ENCODE measurements around the gene IL18R1.

IL18R1 gene

GRCh38 chr2:102355526-102356380 lies at the start of gene IL18R1:
IL18R1 (plus strand) TSS chr2:102355796; CDS start chr2:102362661, 6,865 bp downstream.
- H3K4me3 ChIP-seq (replicated peaks in 1 of 2; ENCODE audit: low read depth in 2 of 2, low read length in 2 of 2) = peak within 1 kb of the TSS; percentile 76 to 92
- peak; percentile 72 to 88 for DNase-seq (ENCODE audit: low read depth in 2 of 2)
- TF ChIP-seq CTCF (IDR thresholded peaks at IDR 0.05; ENCODE audit: low read depth, low read length) = peak; percentile 35

GRCh38 chr2:102306125-102306524 lies 49.5 kb upstream of the IL18R1 start:
- TF ChIP-seq CTCF (IDR thresholded peaks at IDR 0.05; ENCODE audit: low read depth, low read length) = no peak
- DNase-seq (ENCODE audit: low read depth in 2 of 2) = no peak

GRCh38 chr2:102310964-102311640 lies 44.5 kb upstream of the IL18R1 start, which contains the start of gene IL1RL1:
IL1RL1 (plus strand) TSS chr2:102311563; CDS start chr2:102338265, 26,702 bp downstream.
- DNase-seq (ENCODE audit: low read depth in 2 of 2) = no peak
- H3K4me3 ChIP-seq (replicated peaks in 1 of 2; ENCODE audit: low read depth in 2 of 2, low read length in 2 of 2) = no peak within 1 kb of the TSS
- no peak for TF ChIP-seq CTCF (IDR thresholded peaks at IDR 0.05; ENCODE audit: low read depth, low read length)

More at GRCh38 chr2:102306125-102306524, 49.5 kb upstream of the IL18R1 start:
- H3K4me3 ChIP-seq (replicated peaks in 1 of 2; ENCODE audit: low read depth in 2 of 2, low read length in 2 of 2) = no peak overlapping the region

GRCh38 chr2:102313025-102313424 lies 42.6 kb upstream of the IL18R1 start:
- DNase-seq (ENCODE audit: low read depth in 2 of 2) = peak; percentile 70 to 90
- no peak overlapping the region for H3K4me3 ChIP-seq (replicated peaks in 1 of 2; ENCODE audit: low read depth in 2 of 2, low read length in 2 of 2)

GRCh38 chr2:102313471-102313870 lies 42.1 kb upstream of the IL18R1 start:
- no peak for DNase-seq (ENCODE audit: low read depth in 2 of 2)

More at GRCh38 chr2:102313025-102313424, 42.6 kb upstream of the IL18R1 start:
- TF ChIP-seq CTCF (IDR thresholded peaks at IDR 0.05; ENCODE audit: low read depth, low read length) = no peak

GRCh38 chr2:102313950-102314349 lies 41.6 kb upstream of the IL18R1 start:
- H3K4me3 ChIP-seq (replicated peaks in 1 of 2; ENCODE audit: low read depth in 2 of 2, low read length in 2 of 2) = no peak overlapping the region
- peak; percentile 35 to 53 for DNase-seq (ENCODE audit: low read depth in 2 of 2)
- TF ChIP-seq CTCF (IDR thresholded peaks at IDR 0.05; ENCODE audit: low read depth, low read length) = no peak

More at GRCh38 chr2:102313471-102313870, 42.1 kb upstream of the IL18R1 start:
- no peak overlapping the region for H3K4me3 ChIP-seq (replicated peaks in 1 of 2; ENCODE audit: low read depth in 2 of 2, low read length in 2 of 2)
- no peak for TF ChIP-seq CTCF (IDR thresholded peaks at IDR 0.05; ENCODE audit: low read depth, low read length)

All from cardiac fibroblast (primary cell).